Ramos (cell line): ENCODE results near the gene ZYG11A.

Experiments
- in situ Hi-C: fragments of 300-500 bp; cut with MboI; formaldehyde crosslinking; loops from one replicate; pipeline ENCODE4 v1.14.3; 2022; ENCODE audit warnings: low sequenced_read_pairs; ENCODE audit not compliant: unreplicated experiment

The ZYG11A gene

DNA sequence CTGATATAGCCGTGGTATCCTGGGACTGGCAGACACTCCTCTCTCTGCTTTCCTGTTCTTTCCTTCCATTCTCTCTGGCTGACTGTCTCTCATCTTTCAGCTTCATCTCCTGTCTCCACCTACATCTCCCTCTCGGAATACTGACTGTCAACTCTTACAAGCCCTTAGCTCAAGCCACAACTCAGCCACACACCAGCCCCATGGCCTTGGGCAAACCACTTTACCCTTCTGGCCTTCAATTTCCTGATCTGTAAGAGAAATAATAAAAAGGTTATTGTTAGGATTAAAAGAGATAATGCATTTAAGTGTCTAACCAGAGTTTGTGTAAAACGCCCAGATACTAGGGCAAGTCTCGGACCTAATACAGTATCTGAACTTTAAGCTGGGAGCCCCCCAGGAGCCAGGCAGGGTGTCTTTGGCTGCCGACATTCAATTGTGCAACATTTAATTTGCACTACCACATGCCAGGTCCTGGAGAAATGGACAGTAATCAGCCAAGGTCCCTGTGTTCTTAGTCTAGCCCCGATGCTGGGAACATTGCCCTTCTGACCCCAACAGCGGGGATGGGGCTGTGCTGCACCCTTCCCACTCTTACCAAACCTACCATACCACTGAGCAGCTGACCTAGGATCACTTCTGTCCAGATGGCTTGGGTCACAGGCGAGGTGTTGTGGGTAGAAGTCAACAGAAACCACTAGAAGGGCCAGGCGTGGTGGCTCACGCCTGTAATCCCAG lies 73.8 kb downstream of the ZYG11A start:
- in situ Hi-C loops, result no loop called here

DNA sequence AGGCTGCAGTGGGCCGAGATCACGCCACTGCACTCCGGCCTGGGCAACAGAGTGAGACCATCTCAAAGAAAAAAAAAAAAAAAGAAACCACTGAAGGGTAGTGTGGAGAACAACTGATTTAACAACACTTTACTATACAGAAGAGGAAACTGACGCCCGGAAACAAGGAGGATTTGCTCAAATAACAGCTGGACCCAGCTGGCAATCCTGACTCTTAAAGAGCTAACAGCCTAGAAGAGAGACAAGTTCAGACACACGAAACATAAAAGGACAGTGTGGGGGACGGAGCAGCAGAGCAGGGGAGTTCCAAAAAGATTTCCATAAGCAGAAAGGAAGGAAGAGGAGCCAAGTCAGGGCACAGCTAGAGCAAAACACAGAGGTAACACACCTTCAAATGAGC lies 74.6 kb downstream of the ZYG11A start:
- in situ Hi-C loops, result no loop called here

DNA sequence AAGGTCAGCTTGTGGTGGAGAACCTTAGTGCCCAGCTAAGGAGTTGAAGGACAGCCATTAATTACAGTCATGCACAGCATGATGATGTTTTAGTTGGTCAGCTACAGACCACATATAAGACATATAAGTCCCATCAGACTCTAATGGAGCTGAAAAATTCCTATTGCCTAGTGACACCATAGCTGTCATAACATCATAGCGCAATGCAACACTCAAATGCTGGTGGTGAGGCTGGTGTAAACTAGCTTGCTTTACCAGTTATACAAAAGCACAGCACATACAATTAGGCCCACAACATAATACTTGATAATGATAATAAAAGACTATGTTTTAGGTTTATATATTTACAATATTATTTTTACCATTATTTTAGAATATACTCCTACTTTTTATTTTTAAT lies 75.0 kb downstream of the ZYG11A start:
- in situ Hi-C loops, result no loop called here

DNA sequence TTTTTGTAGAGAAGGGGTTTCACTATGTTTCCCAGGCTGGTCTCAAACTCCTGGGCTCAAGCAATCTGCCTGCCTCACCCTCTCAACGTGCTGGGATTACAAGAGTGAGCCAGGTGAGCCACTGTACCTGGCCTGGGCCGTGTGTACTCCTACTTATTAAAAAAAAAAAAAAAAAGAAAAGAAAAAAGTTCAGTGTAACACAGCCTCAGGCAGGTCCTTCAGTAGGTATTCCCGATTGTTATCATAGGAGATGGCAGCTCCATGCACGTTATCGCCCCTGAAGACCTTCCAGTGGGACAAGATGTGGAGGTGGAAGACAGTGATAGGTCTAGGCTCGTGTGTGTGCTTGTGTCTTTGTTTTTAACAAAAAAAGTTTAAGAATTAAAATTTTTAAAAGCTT lies 75.6 kb downstream of the ZYG11A start:
- in situ Hi-C loops, result no loop called here

DNA sequence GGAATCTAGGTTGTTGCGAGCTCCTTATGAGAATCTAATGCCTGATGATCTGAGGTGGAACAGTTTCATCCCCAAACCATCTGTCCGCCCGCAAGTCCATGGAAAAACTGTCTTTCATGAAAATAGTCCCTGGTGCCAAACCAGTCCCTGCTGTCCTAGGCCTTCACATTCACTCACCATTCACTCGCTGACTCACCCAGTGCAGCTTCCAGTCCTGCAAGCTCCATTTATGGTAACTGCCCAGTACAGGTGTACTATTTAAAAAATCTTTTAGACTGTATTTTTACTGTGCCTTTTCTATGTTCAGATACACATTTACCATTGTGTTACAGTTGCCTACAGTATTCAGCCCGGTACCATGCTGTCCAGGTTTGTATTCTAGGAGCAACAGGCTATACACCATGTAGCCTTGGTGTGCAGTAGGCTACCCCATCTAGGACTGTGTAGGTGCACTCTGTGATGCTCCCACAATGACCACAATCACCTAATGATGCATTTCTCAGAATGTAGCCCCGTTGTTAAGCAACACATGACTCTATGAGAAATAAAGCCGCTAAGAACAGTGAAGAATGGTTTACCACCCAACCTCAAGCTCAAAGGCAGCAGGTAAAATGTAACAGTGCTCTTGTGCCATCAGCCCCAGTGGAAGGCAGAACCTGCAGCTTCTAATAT lies 76.6 kb downstream of the ZYG11A start:
- in situ Hi-C loops, result no loop called here

DNA sequence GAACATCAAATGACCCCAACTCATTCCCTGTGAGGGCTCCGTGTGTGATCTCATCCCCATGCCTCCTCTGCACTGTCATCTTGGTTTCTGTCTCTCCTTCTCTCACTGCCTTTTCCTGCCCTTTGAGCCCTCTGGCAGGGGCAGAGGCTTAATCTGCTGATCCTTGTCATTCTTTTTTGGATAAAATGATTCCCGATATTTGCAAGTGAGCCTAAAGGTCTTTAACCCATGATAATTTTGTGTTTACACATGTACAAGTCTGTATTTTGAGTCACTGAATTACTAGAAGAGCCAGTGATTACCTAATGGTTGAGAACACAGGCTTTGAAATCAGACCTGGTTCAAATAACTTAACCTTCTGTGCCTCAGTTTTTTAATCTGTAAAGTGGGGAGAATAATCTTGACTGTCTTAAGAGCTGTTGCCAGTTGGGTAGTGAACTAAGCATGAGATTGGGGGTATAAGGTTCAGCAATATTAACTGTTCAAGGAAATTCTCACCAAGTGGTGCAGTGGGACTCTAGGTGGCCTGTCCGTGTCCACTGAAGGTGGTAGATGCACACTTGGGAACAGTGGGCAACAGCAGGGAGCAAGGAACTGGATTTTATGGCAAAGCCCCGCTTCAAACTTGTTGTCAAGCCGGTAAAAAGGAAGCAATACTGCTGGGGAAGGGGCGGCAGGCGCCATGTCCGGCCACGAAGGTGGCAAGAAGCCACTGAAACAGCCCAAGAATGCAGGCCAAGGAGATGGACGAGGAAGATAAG lies 77.3 kb downstream of the ZYG11A start:
- in situ Hi-C loops, result no loop called here

DNA sequence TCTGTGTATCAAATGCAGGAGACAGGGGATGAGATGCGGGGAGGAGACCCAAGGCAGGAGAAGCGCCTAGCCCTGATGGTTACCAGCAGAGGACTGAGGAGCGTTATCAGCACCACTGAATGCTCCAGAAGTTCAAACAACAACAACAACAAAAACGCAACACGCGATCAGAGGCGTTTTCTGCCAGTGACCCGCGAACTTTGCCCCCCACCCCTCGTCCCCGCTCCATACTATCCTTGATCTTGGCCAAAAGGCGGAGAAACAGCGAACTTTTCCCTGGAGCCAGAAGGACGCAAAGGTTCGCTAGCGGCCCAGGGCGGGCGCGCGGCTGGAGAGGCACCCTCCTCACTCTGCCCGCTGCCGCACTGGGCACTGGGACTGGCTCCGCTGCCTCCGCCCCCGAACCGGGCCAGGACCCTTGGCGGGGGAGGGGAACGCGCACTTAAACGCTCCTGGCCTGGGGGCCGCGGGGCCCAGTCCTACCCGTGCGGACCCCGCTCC lies 78.3 kb downstream of the ZYG11A start:
- in situ Hi-C loops, result no loop called here

DNA sequence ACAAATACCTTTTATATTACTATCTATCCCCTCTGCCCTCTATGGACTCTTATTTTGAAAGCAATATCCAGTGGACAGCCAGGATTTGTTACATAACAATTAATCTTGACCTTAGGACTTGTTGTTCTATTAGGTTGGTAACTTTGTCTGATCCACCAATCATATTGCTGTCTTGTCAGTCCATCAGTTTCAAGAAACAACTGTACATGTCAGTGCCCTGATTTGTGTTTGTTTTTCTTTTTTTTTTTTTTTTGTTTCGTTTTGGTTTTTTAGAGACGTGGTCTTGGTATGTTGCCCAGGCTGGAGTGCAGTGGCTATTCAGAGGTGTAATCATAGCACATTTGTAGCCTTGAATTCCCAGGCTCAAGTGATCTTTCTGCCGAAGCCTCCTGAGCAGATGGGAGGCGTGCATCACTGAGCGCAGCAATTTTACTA lies 83.0 kb downstream of the ZYG11A start:
- in situ Hi-C loops, result no loop called here

DNA sequence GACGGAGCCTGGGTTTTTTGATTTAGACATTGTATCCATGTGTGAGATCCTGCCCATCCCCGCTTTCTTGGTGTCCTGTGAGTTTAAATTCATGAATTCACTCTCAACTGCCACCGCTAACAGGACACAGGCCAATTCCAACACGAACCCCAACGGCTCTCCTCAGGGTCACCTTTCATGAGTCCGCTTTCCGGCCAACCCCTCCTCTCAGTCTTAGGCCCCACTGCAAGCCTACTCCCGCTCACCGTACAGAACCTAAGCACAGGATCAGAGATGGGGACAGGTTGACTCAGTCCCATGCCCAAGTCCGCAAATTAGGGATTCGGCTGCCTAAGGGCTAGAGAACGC lies 84.3 kb downstream of the ZYG11A start:
- in situ Hi-C loops, result no loop called here

DNA sequence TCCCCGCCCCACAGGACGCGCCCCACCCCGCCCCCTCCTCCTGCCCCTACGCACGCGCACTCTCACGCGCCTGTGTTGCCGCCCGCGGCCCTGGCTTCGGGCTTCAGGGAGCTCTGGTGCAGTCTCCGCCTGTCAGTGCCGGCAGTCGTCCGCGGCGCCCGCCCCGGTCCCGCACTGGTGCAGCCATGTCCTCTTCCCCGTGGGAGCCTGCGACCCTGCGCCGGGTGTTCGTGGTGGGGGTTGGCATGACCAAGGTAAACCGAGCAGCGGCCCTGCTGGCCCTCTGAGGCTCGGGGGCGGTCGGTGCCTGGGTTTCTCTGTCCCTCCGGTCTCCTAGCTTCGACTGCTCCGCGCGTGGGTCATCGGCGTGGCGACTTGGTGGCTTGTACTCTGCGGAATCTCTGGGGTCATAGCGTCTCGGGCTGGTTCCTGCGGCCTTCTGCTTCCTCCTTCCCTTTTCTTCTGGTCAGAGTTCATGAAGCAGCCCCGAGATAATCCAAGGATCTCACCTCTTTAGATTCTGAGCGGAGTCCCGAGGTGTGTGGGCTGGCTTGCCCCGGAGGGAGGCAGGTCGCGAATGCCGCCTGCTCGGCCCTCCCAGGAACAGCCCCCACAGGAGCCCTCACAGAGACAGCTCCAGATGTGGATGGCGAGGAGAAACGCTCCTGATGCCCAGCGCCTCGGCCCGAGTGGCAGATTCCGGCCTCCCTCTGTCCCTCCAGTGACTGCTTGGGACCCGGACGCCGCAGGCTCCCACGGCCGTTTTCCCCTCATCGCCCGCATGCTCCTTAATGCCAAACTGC lies 84.9 kb downstream of the ZYG11A start, which contains the start of gene SCP2:
TSS of gene SCP2 (plus strand) at position 65 of the 803 bp plus-strand sequence. CDS start at position 186, 121 bp downstream.
- in situ Hi-C loops, result no loop called here

DNA sequence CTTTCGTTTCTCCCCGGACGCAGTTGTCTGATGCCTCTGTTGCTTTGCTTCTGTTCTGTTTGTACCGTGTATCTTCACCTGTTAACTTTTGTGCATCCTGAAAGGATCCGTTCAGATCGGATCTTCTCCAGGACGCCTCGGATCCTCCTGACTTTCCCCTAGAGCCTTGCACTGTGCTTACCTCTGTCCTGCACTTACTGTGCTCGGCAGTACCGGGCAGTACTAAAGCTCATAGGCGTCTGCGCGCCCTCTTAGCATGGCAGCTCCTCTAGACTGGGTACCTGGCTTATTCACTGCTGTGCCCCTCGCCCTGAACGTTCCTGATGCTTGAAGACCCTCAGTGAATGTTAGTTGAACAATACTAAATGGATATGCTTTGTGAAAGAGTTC lies 85.5 kb downstream of the ZYG11A start:
- in situ Hi-C loops, result no loop called here

DNA sequence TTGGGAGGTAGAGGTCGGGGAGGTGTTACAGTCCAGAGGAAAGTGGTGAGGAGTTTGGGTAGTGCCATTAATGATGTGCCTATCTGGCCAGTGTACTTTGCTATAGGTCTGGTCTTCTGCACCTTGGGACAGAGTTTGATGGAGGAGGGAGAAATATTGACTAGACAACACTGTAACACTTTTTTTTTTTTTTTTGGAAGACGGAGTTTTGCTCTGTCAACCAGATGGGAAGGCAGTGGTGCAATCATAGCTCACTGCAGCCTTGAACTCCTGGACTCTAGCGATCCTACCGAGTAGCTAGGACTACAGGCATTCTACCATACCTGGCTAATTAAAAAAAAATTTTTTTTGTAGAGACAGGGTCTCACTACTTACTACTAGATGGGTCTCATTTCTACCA lies 86.5 kb downstream of the ZYG11A start:
- in situ Hi-C loops, result no loop called here

DNA sequence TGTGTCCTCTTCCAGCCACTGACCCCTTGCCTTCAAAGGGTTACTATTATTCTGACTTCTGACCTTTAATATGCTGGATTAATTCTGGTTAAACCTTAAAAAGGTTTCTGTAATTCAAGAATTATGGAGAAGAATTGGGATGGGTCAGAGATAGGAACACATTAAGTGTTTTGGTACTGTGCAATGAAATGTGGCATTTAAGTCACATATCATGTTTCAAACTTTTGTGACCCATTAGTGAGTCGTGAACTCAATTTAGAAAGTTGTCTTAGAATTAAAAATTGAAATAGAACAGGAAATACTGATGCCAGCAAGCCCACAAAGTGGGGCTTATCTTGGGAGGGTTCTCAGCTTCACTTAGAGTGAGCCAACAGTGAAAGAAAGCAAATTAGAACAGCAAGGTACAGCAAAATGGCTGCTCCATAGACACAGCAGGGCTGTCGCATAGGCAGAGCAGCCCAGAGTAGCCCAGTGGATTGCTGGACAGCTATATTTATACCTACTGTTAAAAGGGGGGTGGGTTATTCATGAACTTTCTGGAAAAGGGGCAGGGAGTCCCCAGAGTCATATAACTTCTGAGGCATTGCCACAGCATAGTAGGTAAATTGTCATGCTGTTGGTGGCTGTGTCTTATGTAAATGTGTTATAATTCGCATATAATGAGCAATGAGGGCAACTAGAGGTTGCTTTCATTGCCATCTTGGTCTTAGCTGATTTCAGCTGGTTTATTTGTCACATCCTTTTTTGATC lies 95.0 kb downstream of the ZYG11A start:
- in situ Hi-C loops, result no loop called here

DNA sequence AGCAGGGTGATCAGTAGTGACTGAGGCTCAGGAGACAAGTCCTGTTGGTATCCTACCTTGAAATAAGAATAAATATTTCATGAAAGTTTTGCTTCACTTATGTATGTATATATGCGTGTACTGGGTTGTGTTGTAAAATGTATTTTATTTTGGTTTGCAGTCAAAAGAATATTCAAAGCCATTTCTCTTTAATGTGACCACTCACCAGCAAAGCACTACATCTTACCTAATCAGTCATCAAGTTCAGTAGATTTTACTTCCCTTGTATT lies 95.6 kb downstream of the ZYG11A start:
- in situ Hi-C loops, result no loop called here

DNA sequence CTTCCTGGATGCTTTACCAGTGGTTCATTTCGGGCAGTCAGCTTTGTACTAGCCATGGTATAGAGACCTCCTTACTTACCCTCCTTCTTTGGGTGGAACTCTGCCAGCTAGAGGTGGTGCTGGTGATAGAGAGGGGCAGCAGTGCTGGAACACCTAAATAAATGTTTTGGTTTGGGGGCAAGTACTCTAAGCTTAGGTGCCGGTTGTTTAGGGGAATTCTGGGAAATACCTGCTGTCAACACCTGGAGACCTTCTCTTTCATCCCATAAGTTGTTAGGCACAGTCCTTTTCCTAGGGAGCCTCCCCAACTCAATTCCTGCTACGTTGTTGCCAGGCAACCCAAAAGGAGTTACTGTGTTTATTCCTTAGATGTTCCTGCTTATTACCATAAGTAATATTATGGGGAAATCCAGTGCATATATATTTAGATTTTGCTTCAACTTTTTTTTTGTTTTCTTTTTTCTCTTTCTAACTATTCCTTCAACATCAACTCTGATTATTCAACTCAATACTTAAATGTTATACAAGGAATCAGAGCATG lies 101.4 kb downstream of the ZYG11A start:
- in situ Hi-C loops, result no loop called here

DNA sequence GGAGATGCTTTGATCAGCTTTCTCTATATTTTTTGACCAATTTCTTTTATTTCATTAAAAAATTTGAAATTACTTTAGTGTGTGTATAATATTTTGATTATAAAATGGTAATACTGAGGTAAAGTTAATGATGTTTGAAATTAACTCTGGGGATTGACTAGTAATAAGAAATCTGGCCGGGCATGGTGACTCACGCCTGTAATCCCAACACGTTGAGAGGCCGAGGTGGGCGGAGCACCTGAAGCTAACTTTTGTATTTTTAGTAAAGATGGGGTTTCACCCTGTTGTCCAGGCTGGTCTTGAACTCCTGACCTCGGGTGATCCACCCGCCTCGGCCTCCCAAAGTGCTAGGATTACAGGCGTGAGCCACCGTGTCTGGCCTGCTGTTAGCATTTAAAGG lies 102.0 kb downstream of the ZYG11A start:
- in situ Hi-C loops, result no loop called here
